ENCODE measurements around the gene BMP7. TPM values are rescaled to one million over a fixed set of nuclear protein-coding genes. Genes with fewer than 3 reads are reported as not detected.

The BMP7 gene
- total RNA-seq, 3 donors from 2014 or later (not counting 1 experiment from before 2014, with no cell fraction given): not detected

- ATAC-seq (no peak), DNase-seq (no peak)
- WGBS (ENCODE audit: insufficient coverage): 65% methylated on average over 13 of the region's 13 CpGs
- Mint-ChIP-seq H3K4me3 (no peak overlapping the region), H3K36me3 (no peaks in the 10 kb centered on the region), H3K4me1 (peaks cover 4 to 6% of the 10 kb centered on the region in 2 donors), H3K27me3 (ENCODE audit: low read depth in 2 of 2) (peaks cover 32 to 56% of the 10 kb centered on the region in 2 donors), H3K27ac (no peak overlapping the region), H3K9me3 (no peaks in the 10 kb centered on the region)
- no peaks in the 10 kb centered on the region for H3K27me3 ChIP-seq (ENCODE audit: control insufficient read depth, insufficient read depth, low read length)
- H3K36me3 ChIP-seq (ENCODE audit: control insufficient read depth, insufficient read depth, low read length): no peaks in the 10 kb centered on the region
- intact Hi-C loops (cut with micrococcal nuclease): no loop called here
- H3K9me3 ChIP-seq (ENCODE audit: control insufficient read depth, insufficient read depth, low read length): no peaks in the 10 kb centered on the region
- H3K27ac ChIP-seq (ENCODE audit: low read length): no peak overlapping the region
- H3K4me1 ChIP-seq (ENCODE audit: control insufficient read depth, insufficient read depth, low read length): no peaks in the 10 kb centered on the region
- no peak overlapping the region for H3K4me3 ChIP-seq (ENCODE audit: low read length)
- no peak for TF ChIP-seq CTCF (IDR thresholded peaks at IDR 0.05)
These were observed 118.2 kb downstream of the BMP7 start for GRCh38 chr20:57148263-57148662.

GRCh38 chr20:57147185-57147584 is 119.3 kb downstream of the BMP7 start:
- Mint-ChIP-seq H3K27me3 (ENCODE audit: low read depth in 2 of 2) (peaks cover 34 to 56% of the 10 kb centered on the region in 2 donors), H3K4me1 (peaks cover 4 to 6% of the 10 kb centered on the region in 2 donors), H3K27ac (no peak overlapping the region), H3K36me3 (no peaks in the 10 kb centered on the region), H3K9me3 (no peaks in the 10 kb centered on the region), H3K4me3 (no peak overlapping the region)
- H3K9me3 ChIP-seq (ENCODE audit: control insufficient read depth, insufficient read depth, low read length): no peaks in the 10 kb centered on the region
- no peak overlapping the region for H3K4me3 ChIP-seq (ENCODE audit: low read length)
- no peak for TF ChIP-seq CTCF (IDR thresholded peaks at IDR 0.05)
- no peak for DNase-seq
- intact Hi-C loops (cut with micrococcal nuclease): no loop called here
- H3K27ac ChIP-seq (ENCODE audit: low read length): no peak overlapping the region
- no peak for ATAC-seq
- no peaks in the 10 kb centered on the region for H3K36me3 ChIP-seq (ENCODE audit: control insufficient read depth, insufficient read depth, low read length)
- 67% methylated on average over 5 of the region's 5 CpGs for WGBS (ENCODE audit: insufficient coverage)
- H3K27me3 ChIP-seq (ENCODE audit: control insufficient read depth, insufficient read depth, low read length): no peaks in the 10 kb centered on the region
- H3K4me1 ChIP-seq (ENCODE audit: control insufficient read depth, insufficient read depth, low read length): no peaks in the 10 kb centered on the region

- H3K4me3 ChIP-seq (ENCODE audit: low read length): no peak overlapping the region
- Mint-ChIP-seq H3K4me1 (peaks cover 4 to 6% of the 10 kb centered on the region in 2 donors), H3K9me3 (no peaks in the 10 kb centered on the region), H3K27me3 (ENCODE audit: low read depth in 2 of 2) (peaks cover 31 to 50% of the 10 kb centered on the region in 2 donors), H3K27ac (no peak overlapping the region), H3K4me3 (no peak overlapping the region), H3K36me3 (no peaks in the 10 kb centered on the region)
- H3K9me3 ChIP-seq (ENCODE audit: control insufficient read depth, insufficient read depth, low read length): no peaks in the 10 kb centered on the region
- no peaks in the 10 kb centered on the region for H3K4me1 ChIP-seq (ENCODE audit: control insufficient read depth, insufficient read depth, low read length)
- TF ChIP-seq CTCF (IDR thresholded peaks at IDR 0.05): no peak
- 97% methylated on average over 2 of the region's 2 CpGs for WGBS (ENCODE audit: insufficient coverage)
- intact Hi-C loops (cut with micrococcal nuclease): no loop called here
- H3K36me3 ChIP-seq (ENCODE audit: control insufficient read depth, insufficient read depth, low read length): no peaks in the 10 kb centered on the region
- H3K27ac ChIP-seq (ENCODE audit: low read length): no peak overlapping the region
- H3K27me3 ChIP-seq (ENCODE audit: control insufficient read depth, insufficient read depth, low read length): no peaks in the 10 kb centered on the region
- DNase-seq: no peak
- no peak for ATAC-seq
These were observed 120.3 kb downstream of the BMP7 start for GRCh38 chr20:57146155-57146554.

GRCh38 chr20:57145089-57145631 is 121.3 kb downstream of the BMP7 start:
- ATAC-seq (peak in 1 of 3 donors; percentile 31), DNase-seq (no peak)
- no peaks in the 10 kb centered on the region for H3K9me3 ChIP-seq (ENCODE audit: control insufficient read depth, insufficient read depth, low read length)
- no peak for TF ChIP-seq CTCF (IDR thresholded peaks at IDR 0.05)
- H3K27me3 ChIP-seq (ENCODE audit: control insufficient read depth, insufficient read depth, low read length): no peaks in the 10 kb centered on the region
- intact Hi-C loops (cut with micrococcal nuclease): no loop called here
- H3K4me3 ChIP-seq (ENCODE audit: low read length): no peak overlapping the region
- Mint-ChIP-seq H3K27ac (no peak overlapping the region), H3K4me3 (no peak overlapping the region), H3K27me3 (ENCODE audit: low read depth in 2 of 2) (peaks cover 29 to 40% of the 10 kb centered on the region in 2 donors), H3K9me3 (no peaks in the 10 kb centered on the region), H3K36me3 (no peaks in the 10 kb centered on the region), H3K4me1 (peaks cover 4 to 6% of the 10 kb centered on the region in 2 donors)
- H3K36me3 ChIP-seq (ENCODE audit: control insufficient read depth, insufficient read depth, low read length): no peaks in the 10 kb centered on the region
- 86% methylated on average over 7 of the region's 8 CpGs for WGBS (ENCODE audit: insufficient coverage)
- no peak overlapping the region for H3K27ac ChIP-seq (ENCODE audit: low read length)
- no peaks in the 10 kb centered on the region for H3K4me1 ChIP-seq (ENCODE audit: control insufficient read depth, insufficient read depth, low read length)

Measured in natural killer cell (primary cell).